T-helper 17 cell (primary cell): ENCODE data around the gene IKZF1. TPM values are rescaled to one million over a fixed set of nuclear protein-coding genes. Genes with fewer than 3 reads are reported as not detected.
A peak's percentile ranks its signal among the peaks of the same experiment; 100 is the strongest.

ENCODE experiments used
- ATAC-seq: fragments of 150-1000 bp; cut with Tn5 transposase; 2 replicates; pipeline ENCODE4 v1.10.0; 2021; ENCODE audit warnings: mild to moderate bottlenecking, moderate library complexity
- DNase-seq, 3 donors: peaks; one replicate each; pipeline versions ENCODE4 v3.0.0 to v3.0.0-alpha.2; 2020 to 2021
- H3K9me3 ChIP-seq: one replicate; pipeline ENCODE4 v1.7.0; 2013; ENCODE audit warnings: low read length, mild to moderate bottlenecking; ENCODE audit not compliant: control insufficient read depth, poor library complexity, severe bottlenecking
- H3K27ac Mint-ChIP-seq: one replicate; pipeline ENCODE4 v1.8.0; 2022; ENCODE audit warnings: mild to moderate bottlenecking, moderate library complexity, mixed read lengths
- H3K27me3 Mint-ChIP-seq: one replicate; pipeline ENCODE4 v1.8.0; 2022; ENCODE audit warnings: mixed read lengths
- H3K36me3 Mint-ChIP-seq: one replicate; pipeline ENCODE4 v1.8.0; 2022; ENCODE audit warnings: low read depth, mixed read lengths
- H3K4me1 Mint-ChIP-seq: one replicate; pipeline ENCODE4 v1.8.0; 2022; ENCODE audit warnings: mild to moderate bottlenecking, mixed read lengths
- H3K4me3 Mint-ChIP-seq: one replicate; pipeline ENCODE4 v1.8.0; 2022; ENCODE audit warnings: mild to moderate bottlenecking, moderate library complexity, mixed read lengths
- total RNA-seq, 4 donors: library from RNA in 2 of 4; stranded (reverse) in 2 of 4; gene quantifications; one replicate each; pipeline ENCODE4 v1.2.3 and lab custom pipeline; 2022 to 2026

The IKZF1 gene
- total RNA-seq, 2 donors from 2014 or later, result 301 to 323 TPM

DNA sequence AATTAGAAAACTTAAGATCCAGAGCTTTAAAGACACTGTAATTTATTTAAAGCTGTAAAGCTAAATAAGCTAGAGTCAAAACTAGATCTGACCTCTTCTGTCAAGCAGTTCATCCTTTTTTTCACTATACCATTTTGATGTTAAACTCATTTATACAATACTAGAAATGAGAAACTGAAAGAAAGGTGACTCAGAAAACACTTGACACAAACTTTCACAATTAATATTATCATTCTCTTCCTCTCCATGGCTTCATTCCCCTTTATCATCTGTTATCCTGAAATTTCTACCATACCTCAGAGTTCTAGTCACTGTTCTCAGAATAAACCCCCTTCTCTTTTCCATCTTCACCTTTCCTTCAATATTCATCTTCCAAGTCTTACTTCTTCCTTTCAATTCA, 144.3 kb downstream of the IKZF1 start:
- Mint-ChIP-seq H3K4me1 (peaks cover 23% of the 10 kb centered on the region), H3K27ac (peak overlapping the region; percentile 97), H3K4me3 (peak overlapping the region; percentile 94), H3K27me3 (no peaks in the 10 kb centered on the region), H3K36me3 (peaks cover 14% of the 10 kb centered on the region)
- H3K9me3 ChIP-seq, result no peaks in the 10 kb centered on the region
- DNase-seq, result no peak
- no peak for ATAC-seq

DNA sequence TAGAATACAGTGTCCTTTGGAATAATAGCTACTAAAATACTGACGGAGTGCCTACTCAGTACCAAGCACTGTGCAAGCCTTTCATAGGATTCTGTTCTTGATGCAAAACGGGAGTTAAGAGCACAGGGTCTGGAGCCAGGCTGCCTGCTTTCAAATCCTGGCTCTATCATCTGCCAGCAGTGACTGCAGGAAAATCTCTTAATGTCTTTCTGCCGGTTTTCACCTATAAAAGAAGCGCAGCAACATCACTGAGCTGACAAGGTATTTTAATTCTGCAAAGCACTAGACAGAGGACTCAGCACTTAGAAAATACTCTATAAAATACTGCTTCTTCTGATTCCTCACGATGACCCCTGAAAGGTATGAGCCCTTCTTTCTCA, 145.0 kb downstream of the IKZF1 start:
- Mint-ChIP-seq H3K4me1 (peaks cover 23% of the 10 kb centered on the region), H3K27ac (peak overlapping the region; percentile 97), H3K4me3 (peak overlapping the region; percentile 94), H3K36me3 (peaks cover 14% of the 10 kb centered on the region), H3K27me3 (no peaks in the 10 kb centered on the region)
- no peak for DNase-seq
- ATAC-seq, result no peak
- no peaks in the 10 kb centered on the region for H3K9me3 ChIP-seq

DNA sequence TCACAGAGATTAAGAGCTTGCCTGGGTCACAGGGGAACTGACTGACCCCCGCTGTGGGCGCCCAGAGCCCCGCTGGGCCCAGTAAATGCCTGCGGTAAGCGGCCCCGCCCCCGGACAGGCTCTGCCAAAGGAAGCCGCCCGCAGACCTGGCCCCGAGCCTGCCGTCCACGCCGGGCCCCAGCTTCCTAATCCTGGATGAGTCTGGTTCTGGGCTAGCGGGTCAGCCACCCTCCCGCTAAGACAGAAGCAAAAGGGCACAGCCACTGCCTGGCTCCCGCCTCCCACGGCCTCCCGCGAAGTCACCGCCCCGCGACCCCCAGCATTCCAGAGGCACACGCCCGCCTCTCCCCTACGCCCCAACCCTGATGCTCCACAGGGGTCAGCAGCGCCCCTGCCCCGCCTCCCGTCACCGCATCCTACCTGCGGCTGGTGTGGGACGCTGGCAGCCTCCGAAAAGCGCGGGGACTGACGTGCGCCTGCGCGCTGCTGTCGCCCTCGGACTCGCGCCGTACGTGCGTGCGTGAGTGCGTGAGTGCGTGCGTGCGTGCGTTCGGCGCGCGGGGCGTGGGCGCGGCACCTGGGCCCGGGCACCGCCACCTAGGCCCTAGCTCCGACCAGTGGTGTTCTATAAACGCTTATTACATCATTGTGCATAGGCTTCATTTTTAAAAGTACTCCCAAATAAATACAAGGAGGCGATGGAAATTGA, 145.5 kb downstream of the IKZF1 start, which contains the start of gene FIGNL1:
FIGNL1 (minus strand) TSS at position 470 of the 709 bp plus-strand sequence. CDS start 3,063 bp downstream, outside the sequence.
- Mint-ChIP-seq H3K4me3 (peak within 1 kb of the TSS; percentile 94), H3K4me1 (peaks cover 23% of the 10 kb centered on the region), H3K27ac (peak within 1 kb of the TSS; percentile 97), H3K36me3 (peaks cover 14% of the 10 kb centered on the region), H3K27me3 (no peaks in the 10 kb centered on the region)
- H3K9me3 ChIP-seq, result no peaks in the 10 kb centered on the region
- DNase-seq (peak; percentile 56 to 68 (median 65)), ATAC-seq (peak; percentile 98)

DNA sequence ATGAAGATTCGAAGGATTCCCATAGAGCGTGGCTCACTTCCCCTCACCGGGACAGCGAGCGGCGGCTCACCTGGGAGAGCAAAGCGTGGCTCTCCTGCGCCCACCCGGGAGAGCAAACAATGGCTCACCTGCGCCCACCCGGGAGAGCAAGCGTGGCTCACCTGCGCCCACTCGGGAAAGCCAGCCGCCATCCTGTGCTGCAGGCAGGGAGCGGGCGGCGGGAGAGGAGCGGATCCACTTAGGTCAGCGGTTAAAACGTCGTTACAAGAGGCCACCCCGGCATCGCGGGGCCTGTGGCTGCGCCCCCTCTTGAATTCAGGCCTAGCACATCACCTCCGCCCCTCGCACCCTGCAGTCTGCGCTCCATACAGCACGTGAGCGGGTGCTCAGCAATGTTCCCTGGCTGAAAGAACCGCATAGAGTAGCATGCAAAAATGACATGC, 146.1 kb downstream of the IKZF1 start:
- Mint-ChIP-seq H3K4me1 (peaks cover 23% of the 10 kb centered on the region), H3K36me3 (peaks cover 12% of the 10 kb centered on the region), H3K27me3 (peaks cover 3% of the 10 kb centered on the region), H3K4me3 (peak overlapping the region; percentile 94), H3K27ac (peak overlapping the region; percentile 97)
- DNase-seq, result peak in 2 of 3 donors; percentile 11 to 15
- ATAC-seq, result peak; percentile 8
- H3K9me3 ChIP-seq, result no peaks in the 10 kb centered on the region

Other genes starting within 250 kb of the IKZF1 start
- not detected for gene ZPBP, start 211.5 kb upstream of the IKZF1 start, total RNA-seq
- 1 to 10 TPM; 8.6 to 9.8 TPM for gene FIGNL1, start 145.6 kb downstream of the IKZF1 start, total RNA-seq